ENCODE results near the gene CFAP77.

The CFAP77 gene

DNA sequence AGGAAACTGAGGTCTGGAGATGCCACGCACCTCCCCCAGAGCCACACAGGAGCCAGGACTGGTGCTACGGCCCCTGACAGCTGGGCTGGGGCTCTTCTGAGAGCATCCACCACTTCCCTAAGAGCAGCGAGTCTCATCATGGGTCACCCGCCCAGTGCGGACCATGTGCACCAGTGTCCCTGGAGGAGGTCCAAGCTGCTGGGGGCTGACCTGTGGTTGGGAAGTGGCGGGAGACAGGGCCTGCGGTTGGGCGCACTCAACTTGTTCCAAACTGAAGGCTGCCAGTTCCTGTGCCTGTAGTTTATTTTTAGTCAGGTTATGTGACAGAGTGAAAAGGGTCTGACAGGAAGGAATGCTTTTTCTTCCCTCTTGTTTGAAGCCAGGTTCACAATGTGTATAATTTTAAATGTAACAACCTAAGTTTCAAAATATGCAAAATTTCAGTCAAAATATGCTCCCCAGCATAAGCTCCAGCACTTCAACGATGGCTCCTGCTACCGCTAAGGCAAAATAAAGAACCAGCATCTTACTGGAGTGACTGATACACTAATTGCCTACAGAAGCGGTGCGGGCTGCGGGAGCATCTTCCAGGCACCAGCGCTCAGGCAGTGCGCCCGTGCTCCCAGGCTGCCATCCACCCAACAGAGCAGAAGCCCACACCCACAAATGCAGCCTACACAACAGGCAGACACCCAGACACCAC is 187.2 kb downstream of the CFAP77 start:
- DNase-seq (ENCODE audit: low read depth in 2 of 2) = no peak

DNA sequence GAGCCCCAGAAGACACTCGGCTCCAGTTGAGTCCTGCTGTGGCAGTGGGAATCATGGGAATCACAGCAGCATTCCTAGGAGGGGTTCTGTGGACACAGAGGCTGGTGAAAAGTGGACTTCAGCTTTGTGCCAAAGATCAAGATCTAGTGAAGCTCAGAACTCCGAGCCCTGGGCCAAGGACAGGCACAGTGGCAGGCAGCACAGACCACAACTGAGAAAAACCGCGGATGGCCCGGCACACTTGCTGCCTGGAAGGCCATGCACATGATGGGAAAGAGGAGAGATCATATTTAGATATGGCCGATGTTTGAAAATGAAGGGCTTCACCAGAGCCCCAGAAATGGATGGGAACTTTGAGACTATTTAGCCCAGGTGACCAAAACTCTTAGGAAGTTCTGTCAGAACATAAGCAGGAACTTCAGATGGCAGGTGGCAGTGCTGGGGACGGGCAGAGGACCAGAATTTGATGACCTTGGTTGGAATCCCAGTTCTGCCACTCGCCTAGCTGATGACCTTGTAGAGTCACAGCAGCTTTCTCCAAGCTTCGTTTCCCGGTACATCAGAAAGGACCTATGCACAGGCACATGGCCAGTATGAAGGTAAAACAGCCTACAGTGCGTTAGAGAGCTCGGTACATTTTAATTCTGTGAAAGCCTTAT is 190.4 kb downstream of the CFAP77 start:
- no peak for DNase-seq (ENCODE audit: low read depth in 2 of 2)

DNA sequence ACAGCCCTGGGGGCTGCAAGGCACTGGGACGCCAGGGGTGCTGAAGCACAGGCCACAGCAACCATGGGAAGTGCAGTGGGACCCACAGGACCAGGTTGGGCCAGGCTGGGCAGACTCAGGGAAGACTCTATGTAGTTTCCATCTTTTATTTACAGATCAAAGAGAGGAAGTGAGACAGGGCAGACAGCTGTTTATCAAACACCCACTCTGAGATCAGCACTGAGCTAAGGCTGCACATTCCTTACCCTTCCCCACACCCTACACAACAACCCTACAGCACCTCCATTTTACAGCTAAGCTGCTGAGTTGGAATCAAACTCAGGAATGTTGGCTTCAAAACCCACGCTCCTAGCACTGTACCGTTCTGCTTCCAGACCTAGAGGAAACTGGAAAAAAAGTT is 192.2 kb downstream of the CFAP77 start:
- DNase-seq (ENCODE audit: low read depth in 2 of 2) = no peak

DNA sequence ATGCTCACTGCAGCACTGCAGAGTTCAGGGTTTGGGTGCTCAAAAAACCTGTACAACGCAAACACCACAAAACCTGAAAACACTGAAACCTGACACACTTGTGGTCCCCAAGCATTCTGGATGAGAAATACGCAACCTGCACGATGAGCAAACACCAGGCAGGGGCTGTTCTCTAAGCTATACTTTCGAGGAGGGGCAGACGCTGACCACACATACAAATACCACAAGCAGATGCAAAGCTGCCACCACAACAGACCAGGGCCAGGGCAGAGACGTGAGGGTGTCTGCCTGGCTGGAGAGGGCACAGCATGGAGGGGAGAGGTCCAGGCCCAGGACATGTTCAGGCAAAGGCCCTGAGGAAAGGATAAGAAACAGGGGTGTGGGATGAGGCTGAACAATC is 195.4 kb downstream of the CFAP77 start:
- no peak for DNase-seq (ENCODE audit: low read depth in 2 of 2)

DNA sequence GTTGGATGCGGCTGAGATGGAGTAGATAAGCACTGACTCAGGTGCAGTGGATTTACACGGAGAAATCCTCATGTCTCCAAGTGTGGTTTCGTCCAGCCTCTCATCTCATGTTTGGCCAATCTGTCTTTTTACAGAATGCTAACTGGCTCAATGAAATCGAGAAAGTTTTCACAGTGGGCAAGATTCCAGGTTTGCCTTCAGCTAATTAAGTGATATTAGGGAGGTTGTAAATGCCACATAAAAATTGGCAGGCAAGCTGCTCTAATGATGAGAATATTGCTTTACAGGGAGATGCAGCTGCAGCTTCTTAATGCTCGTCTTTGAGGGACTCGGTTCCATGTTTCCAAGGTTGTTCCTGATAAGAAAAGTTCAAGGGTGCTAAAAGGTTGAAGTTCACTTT is 196.1 kb downstream of the CFAP77 start:
- no peak for DNase-seq (ENCODE audit: low read depth in 2 of 2)

DNA sequence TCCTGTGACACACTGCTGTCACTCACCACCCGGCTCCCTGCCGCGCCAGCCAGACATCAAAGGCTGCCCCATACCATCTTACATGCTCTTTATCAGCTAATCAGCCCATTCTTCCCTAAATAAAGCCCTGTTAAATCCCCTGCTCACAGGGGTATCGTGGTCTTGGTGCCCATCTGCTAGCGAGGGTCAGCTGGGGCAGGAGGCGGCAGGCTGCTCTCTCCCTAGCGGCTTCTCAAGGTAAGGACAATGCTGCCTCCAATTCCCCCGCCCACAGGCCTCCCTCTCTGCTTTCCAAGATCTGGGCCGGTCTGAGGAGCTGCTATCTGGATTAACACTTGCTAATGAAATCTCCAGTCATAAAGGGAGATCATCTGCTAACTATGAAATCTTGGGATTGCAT is 199.2 kb downstream of the CFAP77 start:
- DNase-seq (ENCODE audit: low read depth in 2 of 2) = no peak

DNA sequence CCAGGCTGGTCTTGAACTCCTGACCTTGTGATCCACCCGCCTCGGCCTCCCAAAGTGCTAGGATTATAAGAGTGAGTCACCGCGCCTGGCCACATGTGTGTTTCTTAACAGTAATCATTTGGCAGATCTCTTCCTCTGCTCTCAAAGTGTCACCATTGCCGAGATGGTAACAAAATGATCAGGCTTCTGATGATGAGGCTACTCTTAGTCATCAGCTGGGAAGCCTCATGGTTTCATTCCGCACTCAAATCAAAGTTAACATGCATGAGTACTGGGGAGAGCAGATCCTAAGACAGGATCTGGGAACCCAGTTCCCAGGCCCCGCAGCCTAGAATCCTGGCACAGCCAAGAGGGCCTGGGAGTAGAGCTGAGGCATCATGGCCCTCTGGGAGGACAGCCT is 199.8 kb downstream of the CFAP77 start:
- DNase-seq (ENCODE audit: low read depth in 2 of 2) = no peak

DNA sequence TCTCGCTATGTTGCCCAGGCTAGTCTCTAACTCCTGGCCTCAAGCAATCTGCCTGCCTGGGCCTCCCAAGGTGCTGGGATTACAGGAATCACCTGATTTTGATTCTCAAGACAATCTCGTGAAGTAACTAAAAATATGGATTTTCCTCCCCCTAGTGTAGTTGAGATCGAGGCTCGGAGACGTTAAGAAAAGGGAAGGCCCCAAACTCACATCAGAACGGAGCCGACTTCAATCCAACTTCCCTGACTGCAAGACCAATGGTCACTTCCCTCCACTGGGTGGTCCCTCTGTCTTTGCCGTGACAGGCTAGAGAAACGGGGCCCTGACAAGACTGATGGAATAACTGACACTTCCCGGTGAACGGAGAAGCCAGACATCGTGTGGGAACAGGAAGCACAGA is 200.7 kb downstream of the CFAP77 start:
- DNase-seq (ENCODE audit: low read depth in 2 of 2) = no peak

DNA sequence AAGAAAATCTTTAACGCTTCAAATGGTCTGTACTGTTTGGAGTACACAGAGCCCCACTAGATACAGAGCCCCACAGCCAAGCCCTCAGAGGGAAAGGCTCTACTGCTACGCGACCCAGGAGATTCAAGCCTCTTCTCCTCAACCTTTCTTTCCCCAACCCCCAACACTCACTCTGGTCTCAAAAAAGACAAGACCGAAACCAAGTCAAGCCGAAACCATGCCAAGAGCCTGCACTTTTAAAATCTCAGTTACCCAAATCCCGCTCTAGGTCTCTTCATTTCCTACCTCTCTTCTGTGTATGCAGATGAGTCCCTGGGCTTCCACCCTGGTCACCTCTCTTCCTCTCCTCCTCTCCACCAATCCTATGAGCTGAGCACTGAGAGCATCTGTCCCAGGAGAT is 204.3 kb downstream of the CFAP77 start:
- DNase-seq (ENCODE audit: low read depth in 2 of 2) = no peak

DNA sequence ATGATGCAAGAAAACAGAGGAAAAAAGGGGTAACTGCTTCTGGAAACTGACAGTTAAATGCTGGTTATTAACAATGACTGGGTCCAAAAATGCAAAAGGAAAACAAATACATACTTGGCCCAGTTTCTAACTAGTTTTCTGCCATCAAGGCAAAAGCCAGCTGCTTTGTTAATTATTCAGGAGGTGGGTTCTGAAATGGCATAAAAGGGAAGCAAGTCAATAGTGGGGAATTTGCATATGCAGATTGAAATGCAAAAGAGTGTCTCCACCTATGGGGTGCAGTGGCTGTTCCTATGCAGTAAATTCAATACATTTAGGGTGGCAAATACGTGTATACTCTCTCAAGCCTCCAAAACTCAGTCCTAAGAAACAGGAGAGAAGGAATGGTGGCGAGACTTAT is 205.8 kb downstream of the CFAP77 start:
- no peak for DNase-seq (ENCODE audit: low read depth in 2 of 2)

DNA sequence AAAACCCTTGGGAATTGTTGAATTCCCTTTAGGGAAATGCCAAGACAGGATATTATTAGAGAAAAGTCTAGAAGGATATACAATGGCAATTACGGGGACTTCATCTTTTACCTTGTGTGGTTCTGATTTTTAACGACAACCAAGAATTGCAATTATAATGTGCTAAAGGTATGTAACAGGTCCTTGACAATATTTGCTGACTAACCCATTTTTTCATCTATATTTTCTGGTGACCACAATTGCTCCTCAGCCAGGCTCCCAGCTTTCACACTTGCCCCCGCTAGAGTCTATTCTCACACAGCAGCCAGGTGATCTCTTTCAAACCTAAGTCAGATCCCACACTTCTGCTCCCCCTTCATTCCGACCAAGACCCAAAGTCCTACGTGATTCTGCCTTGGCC is 206.7 kb downstream of the CFAP77 start:
- DNase-seq (ENCODE audit: low read depth in 2 of 2) = no peak

DNA sequence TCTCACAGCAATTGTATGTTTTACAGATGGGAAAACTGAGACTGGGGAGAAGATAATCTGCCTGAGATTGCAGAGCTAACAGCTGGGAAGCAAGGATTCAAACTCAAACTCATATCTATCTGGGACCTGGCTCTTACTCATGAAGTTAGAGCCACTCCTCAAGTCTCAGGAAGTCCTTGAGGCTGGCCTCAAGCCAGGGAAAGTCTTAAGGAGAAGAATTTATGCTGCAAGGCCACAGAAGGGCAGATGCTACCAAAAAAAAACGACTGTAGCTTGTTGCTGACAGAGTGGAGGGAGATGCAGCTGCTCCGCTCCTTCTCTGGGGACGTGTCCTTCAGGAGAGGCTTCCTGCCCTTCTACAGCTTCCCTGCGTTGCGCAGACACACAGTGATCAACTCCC is 212.1 kb downstream of the CFAP77 start:
- DNase-seq (ENCODE audit: low read depth in 2 of 2) = no peak

All from stimulated activated CD4-positive, alpha-beta T cell treated with anti-CD3 and anti-CD28 coated beads, Interleukin-15, amount 100 ng/mL, for 48 hours (primary cell).